PC-3 (cell line): ENCODE results near the gene ARHGAP6. TPM values are rescaled to one million over a fixed set of nuclear protein-coding genes. Genes with fewer than 3 reads are reported as not detected.

Source experiments
- ATAC-seq: fragments of 200-7000 bp; cut with Tn5 transposase; 2 replicates; pipeline ENCODE4 v1.9.1; 2020; ENCODE audit warnings: mild to moderate bottlenecking, moderate library complexity
- BruUV-seq: library from RNA; stranded (reverse); fragments of 400-500 nt; replicated peaks from 2 replicates; lab custom pipeline; 2021; lab: Mats Ljungman, UMichigan
- CTCF ChIA-PET: fragments of 300-600 bp; sonication (Branson Sonifier 250); formaldehyde crosslinking; loops from one replicate; lab custom pipeline; 2022; ENCODE audit warnings: antibody characterized with exemption; lab: Charles Lee
- POLR2A ChIA-PET: fragments of 300-600 bp; sonication (Branson Sonifier 250); formaldehyde crosslinking; loops from one replicate; lab custom pipeline; 2022; ENCODE audit warnings: antibody characterized with exemption; ENCODE audit not compliant: unreplicated experiment; lab: Charles Lee
- DNase-seq: peaks from one replicate; pipeline ENCODE4 v3.0.0-alpha.2; 2015
- H2AFZ ChIP-seq: fragments of 300-600 bp; sonication (generic); 2 replicates; pipeline ENCODE4 v1.6.0; 2016; ENCODE audit warnings: antibody characterized with exemption, low read length
- H3F3A ChIP-seq: fragments of 300-600 bp; sonication (generic); one replicate; pipeline ENCODE4 v1.6.0; 2017; ENCODE audit warnings: antibody characterized with exemption, low read length, control low read depth, mild to moderate bottlenecking; ENCODE audit not compliant: unreplicated experiment
- H3K27ac ChIP-seq: fragments of 300-600 bp; sonication (generic); 2 replicates; pipeline ENCODE4 v1.5.1; 2016; ENCODE audit warnings: mild to moderate bottlenecking, low read length
- H3K27me3 ChIP-seq: fragments of 300-600 bp; sonication (generic); 2 replicates; pipeline ENCODE4 v1.6.1; 2016; ENCODE audit warnings: low read length, mixed read lengths
- H3K36me3 ChIP-seq: fragments of 300-600 bp; sonication (generic); 2 replicates; pipeline ENCODE4 v1.6.1; 2016; ENCODE audit warnings: low read depth, mixed run types, low read length, mixed read lengths
- H3K4me1 ChIP-seq: fragments of 300-600 bp; sonication (generic); 2 replicates; pipeline ENCODE4 v1.5.1; 2016; ENCODE audit warnings: low read length; ENCODE audit not compliant: insufficient read depth
- H3K4me2 ChIP-seq: fragments of 300-600 bp; sonication (generic); 2 replicates; pipeline ENCODE4 v1.6.0; 2016; ENCODE audit warnings: low read length
- H3K4me3 ChIP-seq: fragments of 300-600 bp; sonication (generic); 2 replicates; pipeline ENCODE4 v1.5.1; 2016; ENCODE audit warnings: mild to moderate bottlenecking, low read length, mixed read lengths
- H3K79me2 ChIP-seq: fragments of 300-600 bp; sonication (generic); 2 replicates; pipeline ENCODE4 v1.6.1; 2017; ENCODE audit warnings: low read length, mixed read lengths
- H3K9ac ChIP-seq: fragments of 300-600 bp; sonication (generic); 2 replicates; pipeline ENCODE4 v1.6.0; 2016; ENCODE audit warnings: mild to moderate bottlenecking, low read length
- H3K9me2 ChIP-seq: fragments of 300-600 bp; sonication (generic); replicated peaks from 2 replicates; pipeline ENCODE4 v1.6.1; 2016; ENCODE audit warnings: mixed run types, low read length, mixed read lengths
- H3K9me3 ChIP-seq: fragments of 300-600 bp; sonication (generic); 2 replicates; pipeline ENCODE4 v1.6.1; 2016; ENCODE audit warnings: low read length, mixed read lengths
- H4K20me1 ChIP-seq: fragments of 300-600 bp; sonication (generic); 2 replicates; pipeline ENCODE4 v1.6.1; 2016; ENCODE audit warnings: low read length, mixed read lengths
- EZH2 ChIP-seq: fragments of 300-600 bp; sonication (generic); IDR thresholded peaks from one replicate; pipeline ENCODE4 v1.6.1; 2017; ENCODE audit warnings: antibody characterized with exemption, mild to moderate bottlenecking, low read length; ENCODE audit not compliant: unreplicated experiment
- EZH2phosphoT487 ChIP-seq: fragments of 300-600 bp; sonication (generic); IDR thresholded peaks from 2 replicates; pipeline ENCODE4 v1.6.1; 2018; ENCODE audit warnings: mild to moderate bottlenecking, antibody characterized with exemption, low read length, borderline replicate concordance
- intact Hi-C: fragments of 100-400 bp; cut with micrococcal nuclease; formaldehyde crosslinking; loops from 2 replicates; pipeline ENCODE4 v1.9.0; 2023
- total RNA-seq: library from RNA; depleted of rRNA; stranded (reverse); fragments of >200 nt; gene quantifications from 2 replicates; pipeline ENCODE4 v1.2.3, GENCODE V29; 2014
- TF ChIP-seq, protein P1 (sequence below): fragments of 300-600 bp; sonication (generic); conservative IDR thresholded peaks from 2 replicates; pipeline ENCODE4 v1.5.1; 2017; ENCODE audit warnings: antibody characterized with exemption, low read depth, mild to moderate bottlenecking, low read length

Gene ARHGAP6
- total RNA-seq, 1 experiment from 2014 or later = 2.8 TPM

DNA sequence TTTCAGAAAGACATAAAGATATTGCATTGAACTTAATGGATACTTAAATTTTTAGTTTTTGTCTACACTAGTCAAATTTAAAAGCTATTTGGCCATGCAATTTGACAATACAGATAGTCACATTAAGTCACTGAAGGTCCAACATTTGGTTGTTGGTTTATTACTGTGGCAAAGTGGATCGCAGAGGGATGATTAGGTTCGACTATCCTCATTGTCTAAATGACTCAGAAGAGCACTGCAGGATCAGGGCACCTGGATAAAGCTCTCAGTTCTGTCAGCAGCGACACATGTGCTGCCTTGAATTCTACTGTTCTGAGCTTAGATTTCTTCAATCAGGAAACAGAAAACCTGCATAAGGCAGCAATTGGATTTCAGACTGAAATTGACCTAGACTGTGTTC lies 241.8 kb downstream of the ARHGAP6 start:
- BruUV-seq = no TSS peak
- DNase-seq = no peak
- ATAC-seq = no peak
- Histone ChIP-seq H3K27ac (no peak overlapping the region), H3K27me3 (no peaks in the 10 kb centered on the region), H3K79me2 (no peaks in the 10 kb centered on the region), H3F3A (no peaks in the 10 kb centered on the region), H3K4me1 (peaks cover 23% of the 10 kb centered on the region), H4K20me1 (no peaks in the 10 kb centered on the region), H3K9me3 (no peaks in the 10 kb centered on the region), H3K9me2 (no peaks in the 10 kb centered on the region), H3K9ac (no peak overlapping the region), H3K4me2 (no peak overlapping the region), H2AFZ (no peak overlapping the region), H3K36me3 (no peaks in the 10 kb centered on the region), H3K4me3 (no peak overlapping the region)
- ChIA-PET POLR2A (interaction anchor here (0.6 kb wide), 1 partner anchor 50 kb away, joined by 3 read pairs; no protein-coding TSS in a partner anchor), CTCF (no interaction called here)
- intact Hi-C loops = loop anchor here (10.0 kb wide), 1 partner anchor 79 kb away; no protein-coding TSS in a partner anchor
- no peak for TF ChIP-seq EZH2
- TF ChIP-seq, protein P1, sequence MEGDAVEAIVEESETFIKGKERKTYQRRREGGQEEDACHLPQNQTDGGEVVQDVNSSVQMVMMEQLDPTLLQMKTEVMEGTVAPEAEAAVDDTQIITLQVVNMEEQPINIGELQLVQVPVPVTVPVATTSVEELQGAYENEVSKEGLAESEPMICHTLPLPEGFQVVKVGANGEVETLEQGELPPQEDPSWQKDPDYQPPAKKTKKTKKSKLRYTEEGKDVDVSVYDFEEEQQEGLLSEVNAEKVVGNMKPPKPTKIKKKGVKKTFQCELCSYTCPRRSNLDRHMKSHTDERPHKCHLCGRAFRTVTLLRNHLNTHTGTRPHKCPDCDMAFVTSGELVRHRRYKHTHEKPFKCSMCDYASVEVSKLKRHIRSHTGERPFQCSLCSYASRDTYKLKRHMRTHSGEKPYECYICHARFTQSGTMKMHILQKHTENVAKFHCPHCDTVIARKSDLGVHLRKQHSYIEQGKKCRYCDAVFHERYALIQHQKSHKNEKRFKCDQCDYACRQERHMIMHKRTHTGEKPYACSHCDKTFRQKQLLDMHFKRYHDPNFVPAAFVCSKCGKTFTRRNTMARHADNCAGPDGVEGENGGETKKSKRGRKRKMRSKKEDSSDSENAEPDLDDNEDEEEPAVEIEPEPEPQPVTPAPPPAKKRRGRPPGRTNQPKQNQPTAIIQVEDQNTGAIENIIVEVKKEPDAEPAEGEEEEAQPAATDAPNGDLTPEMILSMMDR = no peak
- TF ChIP-seq EZH2phosphoT487 = no peak

DNA sequence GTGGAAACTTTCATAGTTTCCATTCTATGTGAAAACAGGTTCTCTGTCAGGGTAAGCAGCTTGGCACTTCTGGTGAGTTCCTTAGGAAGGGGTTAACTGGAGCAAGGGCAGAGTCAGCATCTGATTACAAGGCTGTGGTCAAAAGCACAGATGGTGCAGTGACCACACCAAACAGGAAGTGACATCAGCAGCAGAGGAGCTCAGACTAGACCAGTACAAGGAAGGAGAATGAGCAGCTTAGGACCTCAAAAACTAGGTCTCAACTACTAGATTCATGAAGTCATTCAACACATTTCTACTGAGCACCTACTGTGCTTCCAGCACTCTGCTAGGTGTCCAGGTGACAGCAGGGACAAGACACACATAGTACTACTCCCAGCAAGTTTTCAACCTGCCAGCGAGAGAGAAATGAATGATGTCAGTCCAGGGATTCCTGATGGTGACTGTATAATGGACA lies 242.3 kb downstream of the ARHGAP6 start:
- Histone ChIP-seq H3K4me3 (no peak overlapping the region), H3K27ac (no peak overlapping the region), H4K20me1 (no peaks in the 10 kb centered on the region), H2AFZ (no peak overlapping the region), H3K9me3 (no peaks in the 10 kb centered on the region), H3K9me2 (no peaks in the 10 kb centered on the region), H3K4me1 (peaks cover 23% of the 10 kb centered on the region), H3K36me3 (no peaks in the 10 kb centered on the region), H3K4me2 (no peak overlapping the region), H3K27me3 (no peaks in the 10 kb centered on the region), H3F3A (no peaks in the 10 kb centered on the region), H3K9ac (no peak overlapping the region), H3K79me2 (no peaks in the 10 kb centered on the region)
- ATAC-seq = no peak
- no TSS peak for BruUV-seq
- intact Hi-C loops = loop anchor here (10.0 kb wide), 1 partner anchor 79 kb away; no protein-coding TSS in a partner anchor
- DNase-seq = peak; percentile 51
- POLR2A ChIA-PET = no interaction called here
- no peak for TF ChIP-seq EZH2
- TF ChIP-seq EZH2phosphoT487 = no peak
- TF ChIP-seq, protein P1 = no peak
- CTCF ChIA-PET = no interaction called here

DNA sequence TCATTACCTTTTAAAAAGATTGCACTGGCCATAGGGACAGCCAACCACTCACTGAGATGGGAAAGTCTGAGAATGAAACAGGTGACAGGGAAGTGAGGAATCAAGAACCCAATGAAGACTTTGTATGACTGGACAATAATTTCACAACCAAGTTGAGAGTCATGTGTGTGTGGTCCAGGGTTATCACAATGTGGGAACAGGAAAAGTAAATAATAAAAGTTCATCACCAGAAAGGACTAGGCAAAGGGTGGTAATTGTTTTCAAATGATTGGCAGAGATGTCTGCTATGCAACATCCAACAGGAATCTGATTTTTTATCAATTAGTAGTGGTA lies 243.2 kb downstream of the ARHGAP6 start:
- TF ChIP-seq EZH2phosphoT487 = no peak
- TF ChIP-seq, protein P1 = no peak
- TF ChIP-seq EZH2 = no peak
- POLR2A ChIA-PET = no interaction called here

More for the DNA sequence above, 243.2 kb downstream of the ARHGAP6 start:
- Histone ChIP-seq H3K9ac (no peak overlapping the region), H3K79me2 (no peaks in the 10 kb centered on the region), H3K36me3 (no peaks in the 10 kb centered on the region), H3K9me2 (no peaks in the 10 kb centered on the region), H4K20me1 (no peaks in the 10 kb centered on the region), H3K9me3 (no peaks in the 10 kb centered on the region), H2AFZ (no peak overlapping the region), H3K4me2 (no peak overlapping the region), H3K4me1 (peaks cover 20% of the 10 kb centered on the region), H3F3A (no peaks in the 10 kb centered on the region), H3K4me3 (no peak overlapping the region), H3K27me3 (no peaks in the 10 kb centered on the region), H3K27ac (no peak overlapping the region)
- no TSS peak for BruUV-seq
- intact Hi-C loops = loop anchor here (10.0 kb wide), 1 partner anchor 78 kb away; no protein-coding TSS in a partner anchor
- DNase-seq (no peak), ATAC-seq (no peak)
- CTCF ChIA-PET = no interaction called here
